Right renal pelvis (tissue), 4 donors: ENCODE measurements around the gene SPECC1L. TPM values are rescaled to one million over a fixed set of nuclear protein-coding genes. Genes with fewer than 3 reads are reported as not detected.
"Not testable (repeated sequence)": the region's sequence is repeated elsewhere in the genome, so short reads cannot be mapped to it uniquely, and the experiment has no call there.

Experiments used
- DNase-seq, 4 donors: peaks; one replicate each; pipeline ENCODE4 v3.0.0-alpha.2; 2013; ENCODE audit warnings: low read depth in 4 of 4, low spot score in 3 of 4, missing footprints in 1 of 4
- polyA plus RNA-seq, 4 donors: library from polyadenylated mRNA; unstranded; fragments of 120-200 nt; gene quantifications; one replicate each; pipeline ENCODE4 v1.2.1, GENCODE V29; 2013; ENCODE audit not compliant: insufficient read length in 4 of 4

The SPECC1L gene
- polyA plus RNA-seq, 4 donors, result 45.3 to 56.0 (median 51.1) TPM

GRCh38 chr22:24285245-24285644, 14.6 kb downstream of the SPECC1L start:
- DNase-seq, result no peak

GRCh38 chr22:24287212-24287611, 16.6 kb downstream of the SPECC1L start:
- not testable (repeated sequence) for DNase-seq

GRCh38 chr22:24287801-24288200, 17.2 kb downstream of the SPECC1L start:
- DNase-seq, result not testable (repeated sequence)

- no peak for DNase-seq
These were observed 18.5 kb downstream of the SPECC1L start for GRCh38 chr22:24289114-24289513.

GRCh38 chr22:24289741-24290163, 19.1 kb downstream of the SPECC1L start:
- DNase-seq, result no peak

GRCh38 chr22:24290459-24290858, 19.8 kb downstream of the SPECC1L start:
- DNase-seq, result no peak

GRCh38 chr22:24291515-24292201, 21.0 kb downstream of the SPECC1L start:
- DNase-seq, result no peak

GRCh38 chr22:24292202-24292830, 21.7 kb downstream of the SPECC1L start:
- not testable (repeated sequence) for DNase-seq

GRCh38 chr22:24294913-24295312, 24.3 kb downstream of the SPECC1L start:
- not testable (repeated sequence) for DNase-seq

GRCh38 chr22:24298497-24299155, 28.0 kb downstream of the SPECC1L start:
- DNase-seq, result not testable (repeated sequence)

GRCh38 chr22:24300522-24300921, 29.9 kb downstream of the SPECC1L start:
- not testable (repeated sequence) for DNase-seq

- no peak for DNase-seq
These were observed 32.0 kb downstream of the SPECC1L start for GRCh38 chr22:24302591-24302990.

- DNase-seq, result no peak
These were observed 32.4 kb downstream of the SPECC1L start for GRCh38 chr22:24303007-24303406.

- no peak for DNase-seq
These were observed 33.5 kb downstream of the SPECC1L start for GRCh38 chr22:24304062-24304675.

- DNase-seq, result no peak
These were observed 34.6 kb downstream of the SPECC1L start for GRCh38 chr22:24305260-24305692.

GRCh38 chr22:24310969-24311368, 40.3 kb downstream of the SPECC1L start:
- DNase-seq, result no peak

- no peak for DNase-seq
These were observed 44.8 kb downstream of the SPECC1L start for GRCh38 chr22:24315367-24315966.

- not testable (repeated sequence) for DNase-seq
These were observed 45.6 kb downstream of the SPECC1L start for GRCh38 chr22:24316264-24316663.

GRCh38 chr22:24317511-24317910, 46.9 kb downstream of the SPECC1L start:
- not testable (repeated sequence) for DNase-seq

GRCh38 chr22:24319451-24319850, 48.8 kb downstream of the SPECC1L start:
- no peak for DNase-seq

- DNase-seq, result no peak
These were observed 51.4 kb downstream of the SPECC1L start for GRCh38 chr22:24321999-24322398.
